NCI-H510A (cell line): ENCODE data around the gene FBXL15.
"Not testable (repeated sequence)": the region's sequence is repeated elsewhere in the genome, so short reads cannot be mapped to it uniquely, and the experiment has no call there.

Experiments
- DNase-seq: peaks from one replicate; lab custom pipeline; 2025; lab: John Stamatoyannopoulos, UW

Gene FBXL15

DNA sequence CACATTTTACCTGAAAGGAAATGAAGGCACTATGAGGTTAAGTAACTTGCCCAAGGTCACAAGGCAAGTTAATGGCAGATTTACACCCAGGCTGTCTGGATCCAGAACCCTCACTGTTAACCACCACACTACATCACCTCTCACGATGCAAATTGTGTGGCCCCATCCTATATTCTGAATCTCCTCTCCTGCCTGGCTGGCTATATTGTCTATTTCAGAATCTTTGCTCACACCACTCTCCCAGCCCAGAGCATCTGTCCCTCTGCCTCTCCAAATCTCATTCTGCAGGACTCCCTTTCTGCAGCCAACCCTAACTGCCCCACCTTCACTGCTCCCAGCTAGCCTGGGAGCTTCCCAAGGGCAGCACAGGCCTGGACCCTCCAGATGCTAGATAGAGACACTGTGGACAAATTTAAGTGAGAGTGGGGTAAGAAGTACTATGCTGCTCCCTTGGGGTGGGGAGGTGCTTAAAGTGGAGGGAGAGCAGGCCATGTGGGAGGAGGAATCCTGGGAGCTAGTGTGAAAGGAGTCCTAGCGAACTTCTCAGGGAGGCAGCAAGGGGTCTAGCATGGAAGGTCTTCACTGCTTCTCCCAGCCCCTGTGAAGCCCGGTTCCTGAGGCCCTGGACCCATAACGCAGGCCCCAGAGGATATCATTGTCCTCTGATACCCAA is 11.0 kb downstream of the FBXL15 start:
- peak; percentile 17 for DNase-seq

DNA sequence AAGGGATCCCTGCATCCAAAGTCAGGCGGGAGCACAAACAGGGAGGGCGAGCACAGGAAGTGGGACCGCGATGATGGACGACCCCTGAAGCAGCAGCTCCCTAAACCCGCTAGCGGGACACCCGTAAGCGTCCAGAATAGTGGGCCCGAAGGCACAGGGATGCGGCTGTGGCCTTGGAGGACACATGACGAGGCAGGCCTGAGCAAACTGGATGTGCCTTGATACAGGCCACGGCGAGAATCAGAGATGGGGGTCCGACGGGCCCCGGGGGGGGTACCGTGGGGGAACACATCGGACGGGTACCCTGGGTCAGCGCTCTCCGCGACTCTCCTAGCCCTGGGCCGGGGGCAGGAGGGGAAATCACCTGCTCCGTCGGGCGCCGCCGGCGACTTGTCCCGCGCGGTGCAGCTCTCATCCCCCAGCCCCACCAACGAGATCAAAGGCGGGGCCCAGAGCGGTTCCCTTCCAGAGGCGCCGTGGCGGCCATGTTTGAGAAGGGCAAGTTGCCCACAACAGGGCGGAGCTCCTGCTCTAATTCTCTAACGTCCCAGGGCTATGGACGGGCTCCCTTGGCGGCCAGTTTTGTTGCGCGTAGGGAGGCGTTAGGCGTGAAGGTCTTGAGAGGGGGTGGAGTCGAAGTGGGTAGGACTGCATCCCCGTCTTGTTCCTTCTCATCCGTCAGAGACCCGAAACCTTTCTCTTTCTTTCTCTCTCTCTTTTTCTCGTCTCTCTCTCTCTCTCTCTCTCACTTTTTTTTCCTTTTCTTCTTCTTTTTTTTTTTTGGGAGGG is 11.7 kb downstream of the FBXL15 start, which contains the start of gene CUEDC2:
TSS of gene CUEDC2 (minus strand) at position 413 of the 789 bp plus-strand sequence. CDS start 7,386 bp downstream, outside the sequence.
- peak; percentile 95 for DNase-seq

DNA sequence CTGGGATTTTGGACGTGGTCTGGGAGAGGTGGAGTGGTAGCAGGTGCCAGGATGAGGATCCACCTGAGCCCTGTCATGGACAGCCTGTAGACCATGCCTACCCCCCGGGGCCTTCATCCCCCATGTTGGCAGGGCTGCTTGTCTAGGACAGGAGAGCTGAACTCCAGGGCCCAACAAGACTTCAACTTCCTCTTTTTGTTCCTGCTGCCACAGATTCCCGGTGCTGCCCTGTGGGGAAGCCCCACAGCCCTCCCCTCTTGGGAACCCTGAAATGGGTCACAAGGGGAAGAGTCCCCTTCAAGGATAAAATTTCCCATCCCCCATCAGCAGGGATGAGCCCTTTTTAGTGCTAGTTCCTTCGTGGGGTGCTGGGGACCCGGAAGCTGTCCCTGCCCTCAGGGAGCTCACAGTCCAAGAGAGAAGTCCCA is 13.0 kb downstream of the FBXL15 start:
- no peak for DNase-seq

- no peak for DNase-seq
Measured at GRCh38 chr10:102434394-102435132, 13.9 kb downstream of the FBXL15 start.

DNA sequence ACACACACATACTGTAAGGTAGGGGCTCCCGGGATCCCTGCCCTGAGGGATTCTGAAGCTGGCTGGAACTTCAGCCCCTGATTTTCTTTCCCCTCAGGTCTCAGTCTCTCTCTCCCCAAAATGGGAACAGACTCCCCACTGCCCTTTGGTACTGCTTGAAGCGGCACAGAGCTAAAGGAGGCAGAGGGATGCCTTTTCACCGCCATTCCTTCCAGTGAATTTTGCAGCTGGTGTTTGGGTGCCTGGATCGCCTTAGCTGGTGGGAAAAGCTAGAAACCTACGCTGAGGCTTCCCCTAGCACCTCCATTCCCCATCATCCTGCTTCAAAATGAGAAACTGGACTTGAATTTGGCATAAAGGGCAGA is 14.5 kb downstream of the FBXL15 start:
- no peak for DNase-seq

DNA sequence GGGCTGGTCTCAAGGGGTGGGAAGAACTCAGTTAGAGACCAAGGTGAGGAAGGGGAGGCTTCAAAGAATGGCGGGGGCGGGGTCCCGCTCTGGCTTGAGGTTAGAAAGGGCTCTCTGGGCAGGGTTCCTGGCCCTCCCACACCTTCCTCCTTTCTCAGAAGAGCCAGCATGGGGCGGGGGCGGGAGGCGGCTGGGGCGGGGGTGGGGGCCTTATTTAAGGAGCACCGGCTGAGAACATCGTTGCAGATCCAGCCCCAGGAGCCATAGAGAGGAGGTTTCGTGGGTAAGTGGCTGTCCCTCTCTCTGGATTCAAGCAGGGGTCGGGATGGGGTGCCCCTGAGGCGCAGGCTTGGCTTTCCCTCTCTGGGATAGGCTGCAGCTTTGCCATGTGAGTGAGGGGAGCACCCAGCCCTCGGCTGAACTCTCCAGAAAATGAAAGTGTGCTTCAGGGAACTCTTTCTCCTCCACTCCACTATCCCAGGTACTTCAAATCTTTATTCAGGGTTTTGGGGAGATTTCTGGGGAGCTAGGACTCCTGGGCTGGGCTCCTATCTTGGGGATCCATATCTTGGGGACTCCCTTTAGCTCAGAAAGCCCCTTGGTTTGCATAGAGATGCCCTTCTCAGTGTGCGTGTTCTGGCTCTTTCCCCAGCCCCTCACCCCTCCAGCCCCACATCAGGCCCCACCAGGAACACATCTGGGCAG is 15.0 kb downstream of the FBXL15 start:
- no peak for DNase-seq

- no peak for DNase-seq
Measured at GRCh38 chr10:102436312-102436711, 15.7 kb downstream of the FBXL15 start.

DNA sequence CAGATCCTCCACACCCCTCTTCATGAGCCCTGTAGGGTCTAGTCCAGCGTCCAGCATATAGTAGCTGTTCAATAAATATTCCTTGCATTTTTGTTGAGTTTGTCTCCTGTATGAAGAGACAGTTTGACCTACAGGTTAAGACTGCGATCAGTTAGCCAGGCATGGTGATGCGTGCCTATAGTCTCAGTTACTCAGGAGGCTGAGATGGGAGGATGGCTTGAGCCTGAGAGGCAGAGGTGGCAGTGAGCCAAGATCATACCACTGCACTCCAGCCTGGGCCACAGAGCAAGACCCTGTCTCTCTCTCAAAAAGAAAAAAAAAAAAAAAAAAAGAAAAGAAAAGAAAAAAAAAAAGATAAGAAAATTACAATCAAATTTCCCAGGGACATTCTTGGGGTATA is 16.9 kb downstream of the FBXL15 start:
- no peak for DNase-seq

- no peak for DNase-seq
Measured at GRCh38 chr10:102438374-102438773, 17.7 kb downstream of the FBXL15 start.

- DNase-seq = no peak
Measured at GRCh38 chr10:102444851-102445250, 24.2 kb downstream of the FBXL15 start.

- DNase-seq = peak; percentile 86
Measured at GRCh38 chr10:102449321-102450123, 28.9 kb downstream of the FBXL15 start.

GRCh38 chr10:102450124-102450373 is 29.4 kb downstream of the FBXL15 start:
- DNase-seq = no peak

DNA sequence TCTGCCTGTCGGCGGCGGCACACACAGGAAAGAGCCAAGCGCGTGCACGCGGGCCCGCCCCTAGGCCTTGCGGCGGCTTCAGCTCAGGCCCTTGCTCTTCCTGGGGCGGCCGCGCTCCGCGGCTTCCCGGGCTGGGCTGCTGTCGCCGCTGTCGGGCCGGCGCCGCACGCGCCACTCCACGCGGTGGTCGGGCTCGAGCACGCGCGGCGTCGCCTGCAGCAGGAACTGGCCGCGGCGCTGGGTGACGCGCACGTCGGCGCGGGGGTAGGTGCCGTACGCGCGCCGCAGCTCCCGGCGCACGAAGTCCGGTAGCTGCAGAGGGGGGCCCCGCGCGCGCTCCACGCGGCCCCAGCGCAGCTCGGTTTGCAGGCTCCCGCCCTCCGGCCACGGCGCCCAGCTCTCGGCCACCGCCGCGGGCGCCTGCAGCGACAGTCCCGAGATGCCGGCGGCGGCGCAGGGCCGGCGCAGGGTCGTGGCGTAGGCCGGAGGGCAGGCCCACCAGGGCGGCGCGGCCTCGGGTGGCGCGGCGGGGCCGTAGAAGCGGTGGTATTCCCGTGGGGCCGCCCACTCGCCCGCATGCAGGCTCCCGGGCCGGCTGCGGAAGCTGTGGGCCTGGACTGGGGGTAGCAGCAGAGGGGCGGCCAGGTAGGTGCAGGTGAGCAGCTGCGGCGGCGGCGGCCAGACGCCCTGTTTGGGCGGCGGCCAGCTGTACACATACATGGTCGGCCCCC is 29.9 kb downstream of the FBXL15 start:
- peak; percentile 87 for DNase-seq

DNA sequence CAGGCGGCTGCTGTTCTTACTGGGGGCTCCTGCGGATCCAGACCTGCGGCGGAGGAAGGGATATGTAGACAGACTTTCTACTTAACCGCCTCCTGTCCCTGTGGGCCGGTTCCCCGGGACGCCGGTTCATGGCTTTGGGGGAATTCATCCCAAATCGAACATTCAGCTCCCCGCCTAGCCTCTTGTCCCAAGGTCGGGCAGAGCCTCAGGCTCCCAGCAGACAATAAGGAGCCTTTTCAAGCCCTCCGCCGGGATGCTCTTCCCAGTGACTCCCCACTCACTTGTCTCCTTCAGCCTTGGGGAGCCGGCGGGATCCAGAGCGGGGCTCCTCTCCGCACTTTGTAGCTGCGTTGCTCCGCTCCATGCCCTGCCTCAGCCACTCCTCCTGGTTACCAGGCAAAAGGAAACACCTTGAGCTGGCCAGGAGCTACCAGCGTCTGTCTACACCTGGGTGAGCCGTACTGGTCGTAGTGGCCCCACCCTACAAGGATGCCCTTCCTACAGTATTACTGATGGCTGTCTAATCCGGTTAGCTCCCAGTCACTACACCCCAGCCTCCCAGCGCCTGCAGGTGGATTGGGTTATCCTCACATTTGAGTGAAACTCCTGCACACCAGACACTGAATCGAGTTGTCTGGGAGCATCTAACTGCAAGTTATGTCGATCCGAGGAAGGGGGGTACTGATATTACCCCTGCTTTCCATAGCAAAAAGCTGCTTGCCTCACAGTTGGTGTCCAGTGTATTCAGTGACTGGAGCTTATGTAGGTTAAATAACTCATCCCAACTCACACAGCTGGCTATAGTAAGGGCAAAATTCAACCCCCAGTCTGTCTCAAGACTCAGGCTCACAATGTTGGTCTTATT is 30.7 kb downstream of the FBXL15 start, which contains the start of gene C10orf95:
TSS of gene C10orf95 (minus strand) at position 439 of the 865 bp plus-strand sequence. CDS start 450 bp downstream, outside the sequence.
- no peak for DNase-seq

GRCh38 chr10:102452672-102453340 is 32.2 kb downstream of the FBXL15 start:
- no peak for DNase-seq

DNA sequence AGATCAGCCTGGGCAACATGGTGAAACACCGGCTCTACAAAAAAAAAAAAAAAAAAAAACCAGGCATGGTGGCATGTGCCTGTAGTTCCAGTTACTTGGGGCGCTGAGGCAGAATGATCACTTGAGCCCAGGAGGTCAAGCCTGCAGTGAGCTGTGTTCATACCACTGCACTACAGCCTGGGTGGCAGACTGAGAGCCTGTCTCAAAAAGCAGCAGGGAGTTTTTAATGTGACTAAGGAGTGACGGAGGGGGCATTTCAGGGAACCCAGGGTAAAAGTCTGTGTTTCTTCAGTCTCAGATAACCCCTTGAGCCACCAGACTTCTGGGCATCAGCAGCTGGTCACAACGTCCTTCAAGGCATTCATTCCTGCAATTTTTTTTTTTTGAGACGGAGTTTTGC is 32.9 kb downstream of the FBXL15 start:
- DNase-seq = no peak

DNA sequence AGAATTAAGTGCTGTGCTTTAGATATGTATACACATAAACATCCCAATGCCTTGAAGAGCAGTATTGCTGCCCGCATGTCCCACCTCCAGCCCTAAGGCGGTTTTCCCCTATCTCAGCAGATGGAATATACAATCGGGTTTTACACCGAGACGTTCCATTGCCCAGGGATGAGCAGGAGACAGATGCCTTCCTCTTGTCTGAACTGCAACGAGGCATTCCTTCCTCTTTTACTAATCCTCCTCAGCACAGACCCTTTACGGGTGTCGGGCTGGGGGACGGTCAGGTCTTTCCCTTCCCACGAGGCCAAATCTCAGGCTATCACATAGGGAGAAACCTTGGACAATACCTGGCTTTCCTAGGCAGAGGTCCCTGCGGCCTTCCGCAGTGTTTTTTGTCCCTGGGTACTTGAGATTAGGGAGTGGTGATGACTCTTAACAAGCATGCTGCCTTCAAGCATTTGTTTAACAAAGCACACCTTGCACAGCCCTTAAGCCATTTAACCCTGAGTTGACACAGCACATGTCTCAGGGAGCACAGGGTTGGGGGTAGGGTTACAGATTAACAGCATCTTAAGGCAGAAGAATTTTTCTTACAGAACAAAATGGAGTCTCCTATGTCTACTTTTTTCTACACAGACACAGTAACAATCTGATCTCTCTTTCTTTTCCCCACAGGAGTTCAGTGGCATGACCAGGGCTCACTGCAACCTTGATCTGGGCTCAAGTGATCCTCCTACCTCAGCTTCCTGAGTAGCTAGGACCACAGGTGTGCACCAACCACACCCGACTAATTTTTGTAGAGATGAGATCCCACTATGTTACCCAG is 34.2 kb downstream of the FBXL15 start:
- not testable (repeated sequence) for DNase-seq

DNA sequence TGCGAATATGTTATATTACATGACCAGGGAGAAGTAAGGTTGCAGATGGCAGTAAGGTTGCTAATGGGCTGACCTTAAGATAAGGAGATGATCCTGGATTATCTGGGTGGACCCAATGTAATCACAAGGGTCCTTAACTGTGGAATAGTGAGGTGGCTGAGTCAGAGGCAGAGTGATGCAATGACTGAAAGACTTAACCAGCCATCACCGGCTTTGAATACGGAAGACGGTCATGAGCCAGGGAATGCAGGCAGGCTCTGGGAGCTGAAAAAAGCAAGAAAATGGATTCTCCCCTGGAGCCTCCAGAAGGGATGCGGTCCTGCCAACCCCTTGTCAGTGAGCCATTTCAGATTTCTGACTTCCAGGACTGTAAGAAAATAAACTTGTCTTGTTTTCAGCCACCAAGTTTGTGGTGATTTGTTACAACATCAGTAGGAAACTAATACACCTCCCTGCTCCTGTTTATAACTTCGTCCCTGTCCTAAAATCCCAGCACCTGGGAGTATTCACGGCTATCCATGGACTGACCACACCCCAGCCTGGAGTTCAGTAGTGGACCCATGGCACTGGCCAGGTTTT is 35.3 kb downstream of the FBXL15 start:
- no peak for DNase-seq
